GM23338 (cell line): Measurements from ENCODE around the gene LRRN4CL. TPM values are rescaled to one million over a fixed set of nuclear protein-coding genes. Genes with fewer than 3 reads are reported as not detected.
A peak's percentile ranks its signal among the peaks of the same experiment; 100 is the strongest.

Source experiments
- ATAC-seq: fragments of 200-7000 bp; cut with Tn5 transposase; 3 replicates; pipeline ENCODE4 v1.9.1; 2020
- DNase-seq: peaks from one replicate; pipeline ENCODE4 v3.0.0-alpha.2; 2015; ENCODE audit warnings: low spot score
- H2AFZ ChIP-seq: fragments of 200-600 bp; sonication (generic); 2 replicates; pipeline ENCODE4 v1.8.0; 2016; ENCODE audit warnings: antibody characterized with exemption, mild to moderate bottlenecking, moderate library complexity
- H3F3A ChIP-seq: fragments of 200-600 bp; sonication (generic); replicated peaks from 2 replicates; pipeline ENCODE4 v1.8.0; 2017; ENCODE audit warnings: antibody characterized with exemption, mixed run types, low read depth
- H3K27ac ChIP-seq: fragments of 200-600 bp; sonication (generic); 2 replicates; pipeline ENCODE4 v1.6.1; 2016; ENCODE audit warnings: low read depth
- H3K27me3 ChIP-seq: fragments of 200-600 bp; sonication (generic); 2 replicates; pipeline ENCODE4 v1.8.0; 2016; ENCODE audit warnings: mild to moderate bottlenecking, mixed run types, moderate library complexity; ENCODE audit not compliant: insufficient read depth
- H3K36me3 ChIP-seq: fragments of 200-600 bp; sonication (generic); 2 replicates; pipeline ENCODE4 v1.8.0; 2016; ENCODE audit warnings: mild to moderate bottlenecking; ENCODE audit not compliant: insufficient read depth
- H3K4me1 ChIP-seq: fragments of 200-600 bp; sonication (generic); 2 replicates; pipeline ENCODE4 v1.8.0; 2016; ENCODE audit warnings: mild to moderate bottlenecking, moderate library complexity; ENCODE audit not compliant: insufficient read depth
- H3K4me2 ChIP-seq: fragments of 200-600 bp; sonication (generic); 2 replicates; pipeline ENCODE4 v1.7.1; 2017; ENCODE audit warnings: mixed run types
- H3K4me3 ChIP-seq: fragments of 200-600 bp; sonication (generic); 2 replicates; pipeline ENCODE4 v1.6.1; 2016; ENCODE audit warnings: mixed run types
- H3K79me2 ChIP-seq: fragments of 200-600 bp; sonication (generic); replicated peaks from 2 replicates; pipeline ENCODE4 v1.8.0; 2017; ENCODE audit warnings: mild to moderate bottlenecking; ENCODE audit not compliant: insufficient read depth
- H3K9me2 ChIP-seq: fragments of 200-600 bp; sonication (generic); 2 replicates; pipeline ENCODE4 v1.8.0; 2017; ENCODE audit not compliant: insufficient read depth
- H4K20me1 ChIP-seq: fragments of 200-600 bp; sonication (generic); replicated peaks from 2 replicates; pipeline ENCODE4 v1.8.0; 2017; ENCODE audit warnings: mild to moderate bottlenecking; ENCODE audit not compliant: insufficient read depth
- H3K27ac Mint-ChIP-seq: 2 replicates; pipeline ENCODE4 v1.8.0; 2020; ENCODE audit warnings: inconsistent platforms, mild to moderate bottlenecking, moderate library complexity, mixed read lengths
- H3K27me3 Mint-ChIP-seq: 3 replicates; pipeline ENCODE4 v1.8.0; 2022; ENCODE audit warnings: low read depth, mild to moderate bottlenecking, moderate library complexity, mixed read lengths, inconsistent platforms; ENCODE audit not compliant: insufficient read depth, poor library complexity
- H3K36me3 Mint-ChIP-seq: 3 replicates; pipeline ENCODE4 v1.8.0; 2021; ENCODE audit warnings: low read depth, mild to moderate bottlenecking, inconsistent platforms, moderate library complexity, mixed read lengths
- H3K4me1 Mint-ChIP-seq: 3 replicates; pipeline ENCODE4 v1.8.0; 2020; ENCODE audit warnings: mild to moderate bottlenecking, inconsistent platforms, mixed read lengths
- H3K4me3 Mint-ChIP-seq: 3 replicates; pipeline ENCODE4 v1.8.0; 2021; ENCODE audit warnings: moderate library complexity, mild to moderate bottlenecking, inconsistent platforms, mixed read lengths
- H3K9me3 Mint-ChIP-seq: 3 replicates; pipeline ENCODE4 v1.8.0; 2020; ENCODE audit warnings: moderate library complexity, mild to moderate bottlenecking, inconsistent platforms, mixed read lengths
- ETS1 ChIP-seq: IDR thresholded peaks from 2 replicates; pipeline ENCODE4 v1.6.1; 2016; ENCODE audit warnings: antibody characterized with exemption
- EZH2phosphoT487 ChIP-seq: fragments of 200-600 bp; sonication (generic); IDR thresholded peaks from one replicate; pipeline ENCODE4 v1.8.1; 2018; ENCODE audit warnings: antibody characterized with exemption; ENCODE audit not compliant: unreplicated experiment
- NANOG ChIP-seq: IDR thresholded peaks from 2 replicates; pipeline ENCODE4 v1.6.1; 2016; ENCODE audit warnings: antibody characterized with exemption, borderline replicate concordance
- REST ChIP-seq: IDR thresholded peaks from one replicate; pipeline ENCODE4 v1.6.1; 2018; ENCODE audit warnings: antibody characterized with exemption; ENCODE audit not compliant: unreplicated experiment
- ZNF331 ChIP-seq: fragments of 250-450 bp; sonication (Bioruptor Pico); IDR thresholded peaks from 2 replicates; pipeline ENCODE4 v1.5.0; 2020; ENCODE audit warnings: low read depth, mild to moderate bottlenecking, moderate library complexity
- ZNF462 ChIP-seq: fragments of 250-450 bp; sonication (Bioruptor Pico); IDR thresholded peaks from 2 replicates; pipeline ENCODE4 v1.5.0; 2020; ENCODE audit warnings: mild to moderate bottlenecking, moderate library complexity
- polyA plus RNA-seq: library from polyadenylated mRNA; unstranded; fragments of >200 nt; fragmentation: Nextera tagmentation; extraction: Ambion mirVana; gene quantifications from 2 replicates; pipeline ENCODE4 v1.2.1, GENCODE V29; 2016
- small RNA-seq: library from RNA; depleted of rRNA; stranded (forward); fragments of <200 nt; gene quantifications from one replicate; pipeline ENCODE3, GENCODE V24; 2014; ENCODE audit warnings: low replicate concordance
- total RNA-seq: library from RNA; depleted of rRNA; stranded (reverse); fragments of >200 nt; shearing (Covaris generic); gene quantifications from 2 replicates; pipeline ENCODE4 v1.2.3, GENCODE V29; 2014; rRNA removed

LRRN4CL gene
- total and polyA plus RNA-seq, 2 experiments from 2014 or later = 0.08 to 0.21 TPM

GRCh38 chr11:62644220-62644619, 45.1 kb downstream of the LRRN4CL start:
- peaks cover 37% of the 10 kb centered on the region for H3K36me3 Mint-ChIP-seq
- peak overlapping the region; percentile 21; the same call in 1 of the 3 replicates for H3K4me3 Mint-ChIP-seq
- Histone ChIP-seq H3K79me2 (peaks cover 47% of the 10 kb centered on the region), H3K36me3 (peaks cover 12% of the 10 kb centered on the region), H3K4me1 (no peaks in the 10 kb centered on the region; the same call in 1 of the 2 replicates), H2AFZ (no peak overlapping the region), H3K9me2 (no peaks in the 10 kb centered on the region), H3K4me2 (no peak overlapping the region), H3F3A (0 out of 2 replicates have a peak, but pooled peaks cover 19% of the 10 kb centered on the region), H3K27me3 (no peaks in the 10 kb centered on the region), H3K4me3 (no peak overlapping the region), H4K20me1 (peaks cover 23% of the 10 kb centered on the region), H3K27ac (no peak overlapping the region)
- H3K27ac Mint-ChIP-seq = no peak overlapping the region
- H3K9me3 Mint-ChIP-seq = peaks cover 2% of the 10 kb centered on the region; the same call in 1 of the 3 replicates
- no peak for ATAC-seq
- H3K4me1 Mint-ChIP-seq = peaks cover 12% of the 10 kb centered on the region
- DNase-seq = no peak
- H3K27me3 Mint-ChIP-seq = peaks cover 13% of the 10 kb centered on the region
- TF ChIP-seq ETS1 = no peak
- TF ChIP-seq EZH2phosphoT487 = no peak
- no peak for TF ChIP-seq ZNF331
- TF ChIP-seq NANOG = no peak
- TF ChIP-seq ZNF462 (CRISPR knock-in tag) = no peak
- no peak for TF ChIP-seq REST

Small RNA genes lying within 50 kb of the gene (small RNA-seq; reads per million reads assigned to genes)
- gene SNORA57 = not detected

Other genes with a start within 250 kb of the LRRN4CL start
- gene AHNAK, start 142.7 kb downstream of the LRRN4CL start, total RNA-seq = 1.7 and 2.1 TPM in 2 replicates
- gene AHNAK, start 142.7 kb downstream of the LRRN4CL start, polyA plus RNA-seq = 0.91 and 1.1 TPM in 2 replicates
- gene EEF1G, start 115.6 kb downstream of the LRRN4CL start, total RNA-seq = 1,200 and 1,316 TPM in 2 replicates
- gene EEF1G, start 115.6 kb downstream of the LRRN4CL start, polyA plus RNA-seq = 696 and 736 TPM in 2 replicates
- gene TUT1, start 98.0 kb downstream of the LRRN4CL start, total RNA-seq = 15.2 and 22.2 TPM in 2 replicates
- 12.8 and 14.0 TPM in 2 replicates for gene TUT1, start 98.0 kb downstream of the LRRN4CL start, polyA plus RNA-seq
- gene MTA2, start 87.7 kb downstream of the LRRN4CL start, total RNA-seq = 93.6 and 102 TPM in 2 replicates
- gene MTA2, start 87.7 kb downstream of the LRRN4CL start, polyA plus RNA-seq = 22.1 and 22.9 TPM in 2 replicates
- 17.1 and 19.3 TPM in 2 replicates for gene EML3, start 76.8 kb downstream of the LRRN4CL start, total RNA-seq
- gene EML3, start 76.8 kb downstream of the LRRN4CL start, polyA plus RNA-seq = 15.4 and 15.5 TPM in 2 replicates
- 0.24 TPM in 1 of 2 replicates, not detected in the other for gene ROM1, start 76.3 kb downstream of the LRRN4CL start, total RNA-seq
- 0.65 and 0.89 TPM in 2 replicates for gene ROM1, start 76.3 kb downstream of the LRRN4CL start, polyA plus RNA-seq
- 18.4 and 21.1 TPM in 2 replicates for gene B3GAT3, start 67.5 kb downstream of the LRRN4CL start, total RNA-seq
- 16.4 and 16.6 TPM in 2 replicates for gene B3GAT3, start 67.5 kb downstream of the LRRN4CL start, polyA plus RNA-seq
- gene GANAB, start 42.9 kb downstream of the LRRN4CL start, total RNA-seq = 267 and 272 TPM in 2 replicates
- gene GANAB, start 42.9 kb downstream of the LRRN4CL start, polyA plus RNA-seq = 76.8 and 82.3 TPM in 2 replicates
- 33.4 and 37.2 TPM in 2 replicates for gene INTS5, start 36.2 kb downstream of the LRRN4CL start, total RNA-seq
- 5.7 TPM in 2 replicates for gene INTS5, start 36.2 kb downstream of the LRRN4CL start, polyA plus RNA-seq
- 110 and 132 TPM in 2 replicates for gene C11orf98, start 24.3 kb downstream of the LRRN4CL start, total RNA-seq
- 479 and 507 TPM in 2 replicates for gene C11orf98, start 24.3 kb downstream of the LRRN4CL start, polyA plus RNA-seq
- 8.0 and 26.4 TPM in 2 replicates for gene CSKMT, start 24.2 kb downstream of the LRRN4CL start, total RNA-seq
- 25.6 and 30.0 TPM in 2 replicates for gene CSKMT, start 24.2 kb downstream of the LRRN4CL start, polyA plus RNA-seq
- 13.0 and 15.9 TPM in 2 replicates for gene UQCC3, start 17.9 kb downstream of the LRRN4CL start, total RNA-seq
- gene UQCC3, start 17.9 kb downstream of the LRRN4CL start, polyA plus RNA-seq = 53.9 and 54.7 TPM in 2 replicates
- 2.8 TPM in 2 replicates for gene LBHD1, start 17.3 kb downstream of the LRRN4CL start, total RNA-seq
- 1.5 and 2.9 TPM in 2 replicates for gene LBHD1, start 17.3 kb downstream of the LRRN4CL start, polyA plus RNA-seq
- gene UBXN1, start 10.5 kb downstream of the LRRN4CL start, total RNA-seq = 62.0 and 132 TPM in 2 replicates
- gene UBXN1, start 10.5 kb downstream of the LRRN4CL start, polyA plus RNA-seq = 126 and 132 TPM in 2 replicates
- 49.0 and 60.2 TPM in 2 replicates for gene BSCL2, start 17.9 kb upstream of the LRRN4CL start, total RNA-seq
- 81.7 and 91.5 TPM in 2 replicates for gene BSCL2, start 17.9 kb upstream of the LRRN4CL start, polyA plus RNA-seq
- gene GNG3, start 18.1 kb upstream of the LRRN4CL start, total RNA-seq = 0.82 and 2.1 TPM in 2 replicates
- 5.7 and 7.2 TPM in 2 replicates for gene GNG3, start 18.1 kb upstream of the LRRN4CL start, polyA plus RNA-seq
- 18.3 and 21.7 TPM in 2 replicates for gene HNRNPUL2, start 37.9 kb upstream of the LRRN4CL start, total RNA-seq
- gene HNRNPUL2, start 37.9 kb upstream of the LRRN4CL start, polyA plus RNA-seq = 9.4 and 10.9 TPM in 2 replicates
- gene TTC9C, start 39.0 kb upstream of the LRRN4CL start, total RNA-seq = 27.5 and 51.4 TPM in 2 replicates
- gene TTC9C, start 39.0 kb upstream of the LRRN4CL start, polyA plus RNA-seq = 42.0 and 42.6 TPM in 2 replicates
- gene ZBTB3, start 64.6 kb upstream of the LRRN4CL start, total RNA-seq = 82.6 and 91.7 TPM in 2 replicates
- gene ZBTB3, start 64.6 kb upstream of the LRRN4CL start, polyA plus RNA-seq = 47.8 and 52.2 TPM in 2 replicates
- 101 and 117 TPM in 2 replicates for gene POLR2G, start 72.0 kb upstream of the LRRN4CL start, total RNA-seq
- 193 and 196 TPM in 2 replicates for gene POLR2G, start 72.0 kb upstream of the LRRN4CL start, polyA plus RNA-seq
- gene TAF6L, start 81.9 kb upstream of the LRRN4CL start, total RNA-seq = 30.6 and 50.6 TPM in 2 replicates
- gene TAF6L, start 81.9 kb upstream of the LRRN4CL start, polyA plus RNA-seq = 21.8 and 23.0 TPM in 2 replicates
- 15.3 and 17.5 TPM in 2 replicates for gene TMEM179B, start 97.9 kb upstream of the LRRN4CL start, total RNA-seq
- 10.6 and 16.9 TPM in 2 replicates for gene TMEM179B, start 97.9 kb upstream of the LRRN4CL start, polyA plus RNA-seq
- 35.6 and 46.1 TPM in 2 replicates for gene TMEM223, start 102.5 kb upstream of the LRRN4CL start, total RNA-seq
- gene TMEM223, start 102.5 kb upstream of the LRRN4CL start, polyA plus RNA-seq = 59.6 and 69.1 TPM in 2 replicates
- 31.8 and 33.8 TPM in 2 replicates for gene NXF1, start 115.9 kb upstream of the LRRN4CL start, total RNA-seq
- gene NXF1, start 115.9 kb upstream of the LRRN4CL start, polyA plus RNA-seq = 31.1 and 31.7 TPM in 2 replicates
- 15.0 and 22.2 TPM in 2 replicates for gene STX5, start 142.5 kb upstream of the LRRN4CL start, total RNA-seq
- gene STX5, start 142.5 kb upstream of the LRRN4CL start, polyA plus RNA-seq = 7.4 and 7.7 TPM in 2 replicates
- gene TEX54, start 143.3 kb upstream of the LRRN4CL start, total RNA-seq = not detected in 2 replicates
- 1.3 and 1.9 TPM in 2 replicates for gene TEX54, start 143.3 kb upstream of the LRRN4CL start, polyA plus RNA-seq
- gene WDR74, start 150.1 kb upstream of the LRRN4CL start, total RNA-seq = 109 and 136 TPM in 2 replicates
- gene WDR74, start 150.1 kb upstream of the LRRN4CL start, polyA plus RNA-seq = 94.4 and 95.8 TPM in 2 replicates
- gene SLC3A2, start 191.4 kb upstream of the LRRN4CL start, total RNA-seq = 375 and 425 TPM in 2 replicates
- gene SLC3A2, start 191.4 kb upstream of the LRRN4CL start, polyA plus RNA-seq = 240 and 241 TPM in 2 replicates
- 0.14 TPM in 1 of 2 replicates, not detected in the other for gene CHRM1, start 231.8 kb upstream of the LRRN4CL start, total RNA-seq
- 0.30 and 0.44 TPM in 2 replicates for gene CHRM1, start 231.8 kb upstream of the LRRN4CL start, polyA plus RNA-seq